ENCODE results near the gene WDR89. TPM values are rescaled to one million over a fixed set of nuclear protein-coding genes. Genes with fewer than 3 reads are reported as not detected.

The WDR89 gene
- polyA plus RNA-seq, 2 of the 4 experiments (the other 2 are of a cell fraction) = 15.1 to 20.9 TPM

DNA sequence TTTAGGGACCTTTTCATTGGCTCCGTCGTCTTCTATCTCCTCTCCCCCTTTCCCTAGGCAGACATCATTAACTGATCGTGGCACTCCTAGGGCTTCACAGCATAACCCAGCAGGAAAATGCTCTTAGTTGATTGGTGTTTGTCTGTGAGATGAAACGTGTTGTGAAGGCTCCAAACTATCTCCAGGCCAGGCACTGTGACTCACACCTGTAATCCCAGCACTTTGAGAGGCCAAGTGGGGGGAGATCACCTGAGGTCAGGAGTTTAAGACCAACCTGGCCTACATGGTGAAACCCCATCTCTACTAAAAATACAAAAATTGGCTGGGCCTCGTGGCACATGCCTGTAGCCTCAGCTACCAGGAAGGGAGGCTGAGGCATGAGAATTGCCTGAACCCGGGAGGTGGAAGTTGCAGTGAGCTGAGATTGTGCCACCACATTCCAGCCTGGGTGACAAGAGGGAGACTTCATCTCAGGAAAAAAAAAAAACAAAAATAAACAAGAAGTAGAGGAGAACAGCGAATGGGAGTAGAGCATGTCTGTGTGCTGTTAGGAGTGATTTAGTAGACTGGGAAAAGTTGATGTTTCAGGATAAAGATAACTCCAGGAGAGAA is 32.3 kb upstream of the WDR89 start:
- Histone ChIP-seq H3K4me1 (peaks cover 29% of the 10 kb centered on the region; the same call in 2 of the 3 replicates), H3K4me2 (no peak overlapping the region), H3K27ac (no peak overlapping the region), H3K9me3 (no peaks in the 10 kb centered on the region), H3K4me3 (no peak overlapping the region)
- POLR2A ChIA-PET = no interaction called here
- 81% methylated on average over 7 of the region's 7 CpGs for WGBS (ENCODE audit: missing lambda C conversion rate)
- no peak for ATAC-seq
- FAIRE-seq = no peak
- DNase-seq (ENCODE audit: low read depth in 1 of 2, low spot score in 1 of 2) = no peak
- no peak for TF ChIP-seq CEBPB (IDR thresholded peaks at IDR 0.05)
- no peak for TF ChIP-seq FOXS1 (CRISPR knock-in tag; IDR thresholded peaks at IDR 0.05)
- no peak for TF ChIP-seq KDM5A (IDR thresholded peaks at IDR 0.05)
- TF ChIP-seq ELK1 (IDR thresholded peaks at IDR 0.05; ENCODE audit: low read depth, low read length) = no peak
- TF ChIP-seq HDAC2 (IDR thresholded peaks at IDR 0.05) = no peak
- TF ChIP-seq ZC3H11A (IDR thresholded peaks at IDR 0.05) = no peak
- TF ChIP-seq MAZ (IDR thresholded peaks at IDR 0.05; ENCODE audit: borderline replicate concordance, low read depth, low read length) = no peak
- no peak for TF ChIP-seq TP53 (CRISPR knock-in tag; IDR thresholded peaks at IDR 0.05)
- TF ChIP-seq RNF2 (IDR thresholded peaks at IDR 0.05; ENCODE audit: borderline replicate concordance, low read depth) = no peak
- no peak for TF ChIP-seq CBX2 (IDR thresholded peaks at IDR 0.05; ENCODE audit: borderline replicate concordance, low read depth)
- TF ChIP-seq POLR2A (IDR thresholded peaks at IDR 0.05; ENCODE audit: low read length) = no peak
- TF ChIP-seq HMGXB4 (CRISPR knock-in tag; IDR thresholded peaks at IDR 0.05; ENCODE audit: borderline replicate concordance) = no peak
- TF ChIP-seq CHD2 (IDR thresholded peaks at IDR 0.05; ENCODE audit: low read length, partially characterized antibody) = no peak
- TF ChIP-seq RARB (CRISPR knock-in tag; IDR thresholded peaks at IDR 0.05) = no peak
- TF ChIP-seq FOSL2 (IDR thresholded peaks at IDR 0.05) = no peak
- TF ChIP-seq FOSL2 (CRISPR knock-in tag; IDR thresholded peaks at IDR 0.05) = no peak
- TF ChIP-seq SMC3 (IDR thresholded peaks at IDR 0.05) = no peak
- no peak for TF ChIP-seq NPAS2 (CRISPR knock-in tag; IDR thresholded peaks at IDR 0.05; ENCODE audit: borderline replicate concordance)
- CTCF ChIA-PET = no interaction called here

DNA sequence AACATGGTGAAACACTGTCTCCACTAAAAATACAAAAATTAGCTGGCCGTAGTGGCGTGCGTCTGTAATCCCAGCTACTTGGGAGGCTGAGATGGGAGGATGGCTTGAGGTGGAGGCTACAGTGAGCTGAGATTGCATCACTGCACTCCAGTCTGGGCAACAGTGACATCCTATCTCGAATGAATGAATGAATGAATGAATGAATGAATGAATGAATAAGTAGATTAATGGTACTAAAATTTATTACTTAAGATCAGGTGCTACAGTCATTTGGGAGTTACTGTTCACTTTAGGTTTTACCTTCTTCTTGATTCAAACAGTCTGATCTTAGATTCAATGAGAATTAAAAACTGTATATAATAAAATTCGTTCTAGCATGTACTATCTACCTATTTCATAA is 31.6 kb upstream of the WDR89 start:
- Histone ChIP-seq H3K4me3 (no peak overlapping the region), H3K4me1 (peaks cover 27% of the 10 kb centered on the region; the same call in 2 of the 3 replicates), H3K4me2 (no peak overlapping the region), H3K9me3 (no peaks in the 10 kb centered on the region), H3K27ac (no peak overlapping the region)
- WGBS (ENCODE audit: missing lambda C conversion rate) = 81% methylated on average over 5 of the region's 5 CpGs
- CTCF ChIA-PET = interaction anchor here (0.9 kb wide), 1 partner anchor 97 kb away, joined by 3 read pairs; no protein-coding TSS in a partner anchor
- TF ChIP-seq RFX5 (IDR thresholded peaks at IDR 0.05) (no peak), HMGXB4 (CRISPR knock-in tag; IDR thresholded peaks at IDR 0.05; ENCODE audit: borderline replicate concordance) (no peak), FOXS1 (CRISPR knock-in tag; IDR thresholded peaks at IDR 0.05) (no peak), MYC (IDR thresholded peaks at IDR 0.05; ENCODE audit: borderline replicate concordance, low read length) (no peak), EHMT2 (IDR thresholded peaks at IDR 0.05; ENCODE audit: low read depth) (no peak), JUNB (IDR thresholded peaks at IDR 0.05) (no peak), CBX2 (IDR thresholded peaks at IDR 0.05; ENCODE audit: borderline replicate concordance, low read depth) (no peak), MAX (IDR thresholded peaks at IDR 0.05) (no peak)
- TF ChIP-seq, protein P1, sequence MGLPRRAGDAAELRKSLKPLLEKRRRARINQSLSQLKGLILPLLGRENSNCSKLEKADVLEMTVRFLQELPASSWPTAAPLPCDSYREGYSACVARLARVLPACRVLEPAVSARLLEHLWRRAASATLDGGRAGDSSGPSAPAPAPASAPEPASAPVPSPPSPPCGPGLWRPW (IDR thresholded peaks at IDR 0.05) = no peak
- POLR2A ChIA-PET = no interaction called here
- FAIRE-seq (peak; percentile 28), ATAC-seq (no peak), DNase-seq (ENCODE audit: low read depth in 1 of 2, low spot score in 1 of 2) (no peak)
